HepG2 (cell line): ENCODE results near the gene IL32. TPM values are rescaled to one million over a fixed set of nuclear protein-coding genes. Genes with fewer than 3 reads are reported as not detected.
A peak's percentile ranks its signal among the peaks of the same experiment; 100 is the strongest.

Experiments used
- ATAC-seq: fragments of 200-7000 bp; cut with Tn5 transposase; 3 replicates; pipeline ENCODE4 v1.9.1; 2020; ENCODE audit warnings: mild to moderate bottlenecking, moderate library complexity
- BruUV-seq: library from RNA; stranded (reverse); fragments of 400-500 nt; replicated peaks from 2 replicates; lab custom pipeline; 2021; lab: Mats Ljungman, UMichigan
- CTCF ChIA-PET: fragments of 300-600 bp; formaldehyde crosslinking; extraction: SDS; loops from one replicate; lab custom pipeline; 2021; ENCODE audit warnings: low total read pairs, inconsistent platforms, low intra/inter-chr PET ratio; lab: Yijun Ruan, JAX
- POLR2A ChIA-PET: fragments of 350-600 bp; sonication (Branson Sonifier 250); formaldehyde crosslinking; loops from one replicate; lab custom pipeline; 2020; ENCODE audit warnings: antibody characterized with exemption, inconsistent platforms; lab: Yijun Ruan, JAX
- DNase-seq: peaks from one replicate; pipeline ENCODE4 v3.0.0-alpha.2; 2015; ENCODE audit warnings: low spot score
- FAIRE-seq: peaks from 3 replicates; lab custom pipeline; 2011; peaks lifted over from hg19 to GRCh38; lab: Jason Lieb, UNC
- H2AFZ ChIP-seq: one replicate; pipeline ENCODE4 v1.6.1; 2011; ENCODE audit warnings: low read length, inconsistent platforms
- H3K27ac ChIP-seq: fragments of 300-600 bp; 3 replicates; pipeline ENCODE4 v1.8.0; 2011; ENCODE audit warnings: mixed run types, mild to moderate bottlenecking, mixed read lengths, low read length, inconsistent platforms; ENCODE audit not compliant: insufficient read depth; ENCODE audit errors: extremely low read length
- H3K27me3 ChIP-seq, 2 experiments: fragments of 200-600 bp in 1 of 2; 2 replicates in 1 of 2; 3 replicates in 1 of 2; pipeline versions ENCODE4 v1.6.0 to v1.8.0; 2011; ENCODE audit warnings: low read length in 2 of 2, mild to moderate bottlenecking in 2 of 2, moderate library complexity in 2 of 2, inconsistent platforms in 1 of 2; ENCODE audit not compliant: insufficient read depth in 2 of 2, control insufficient read depth in 1 of 2
- H3K36me3 ChIP-seq, 2 experiments: fragments of 200-600 bp in 1 of 2; replicated peaks in 1 of 2; 2 replicates in 1 of 2; 3 replicates in 1 of 2; pipeline versions ENCODE4 v1.5.1 to v1.8.0; 2011; ENCODE audit warnings: low read length in 2 of 2, inconsistent platforms in 1 of 2; ENCODE audit not compliant: insufficient read depth in 2 of 2, control insufficient read depth in 1 of 2
- H3K4me1 ChIP-seq: 2 replicates; pipeline ENCODE4 v1.5.1; 2012; ENCODE audit warnings: low read length, inconsistent platforms; ENCODE audit not compliant: insufficient read depth
- H3K4me2 ChIP-seq: 2 replicates; pipeline ENCODE4 v1.6.0; 2011; ENCODE audit warnings: low read depth, low read length, inconsistent platforms
- H3K4me3 ChIP-seq, 3 experiments: fragments of 200-600 bp in 1 of 3; sonication (generic), shearing (Covaris generic) in 1 of 3; replicated peaks in 1 of 3; 2 replicates each; pipeline ENCODE4 v1.5.1; 2011 to 2016; ENCODE audit warnings: low read length in 3 of 3, inconsistent platforms in 2 of 3, low read depth in 2 of 3, mild to moderate bottlenecking in 2 of 3, control low read depth in 1 of 3, mixed read lengths in 1 of 3; ENCODE audit not compliant: insufficient read depth in 1 of 3
- H3K79me2 ChIP-seq: one replicate; pipeline ENCODE4 v1.6.1; 2011; ENCODE audit warnings: low read length, inconsistent platforms; ENCODE audit not compliant: insufficient read depth
- H3K9ac ChIP-seq: 2 replicates; pipeline ENCODE4 v1.6.0; 2011; ENCODE audit warnings: mild to moderate bottlenecking, low read depth, low read length, inconsistent platforms; ENCODE audit not compliant: insufficient read depth
- H3K9me3 ChIP-seq: 2 replicates; pipeline ENCODE4 v1.5.1; 2012; ENCODE audit warnings: mild to moderate bottlenecking, low read length
- H4K20me1 ChIP-seq: 2 replicates; pipeline ENCODE4 v1.6.0; 2011; ENCODE audit warnings: inconsistent platforms, mild to moderate bottlenecking, low read length, moderate library complexity; ENCODE audit not compliant: insufficient read depth
- AGO2 ChIP-seq: fragments of 200-400 bp; formaldehyde crosslinking; optimal IDR thresholded peaks from 2 replicates; pipeline ENCODE3; 2017; ENCODE audit warnings: mild to moderate bottlenecking, low read depth, low read length, moderate library complexity
- GPN1 ChIP-seq: sonication (generic); formaldehyde crosslinking; IDR thresholded peaks from 2 replicates; pipeline ENCODE4 v1.5.1; 2020; ENCODE audit warnings: missing genetic modification reagents, borderline replicate concordance
- HIC2 ChIP-seq: sonication (generic); formaldehyde crosslinking; IDR thresholded peaks from 2 replicates; pipeline ENCODE4 v1.9.0; 2022; ENCODE audit warnings: low read depth, missing genetic modification reagents
- KAT2B ChIP-seq: fragments of 150-350 bp; IDR thresholded peaks from 2 replicates; pipeline ENCODE4 v1.6.1; 2014; ENCODE audit warnings: low read depth, low read length, borderline replicate concordance
- NFE2 ChIP-seq: sonication (generic); formaldehyde crosslinking; IDR thresholded peaks from 2 replicates; pipeline ENCODE4 v1.4.0; 2020; ENCODE audit warnings: missing genetic modification reagents
- NFKB2 ChIP-seq: sonication (generic); formaldehyde crosslinking; IDR thresholded peaks from 2 replicates; pipeline ENCODE4 v1.4.0; 2020; ENCODE audit warnings: missing genetic modification reagents, borderline replicate concordance
- NFYC ChIP-seq: IDR thresholded peaks from 2 replicates; pipeline ENCODE4 v1.6.1; 2016; ENCODE audit warnings: missing genetic modification reagents, missing compliant biosample characterization
- NR3C1 ChIP-seq: sonication (generic); formaldehyde crosslinking; IDR thresholded peaks from 2 replicates; pipeline ENCODE4 v1.4.0; 2020; ENCODE audit warnings: missing genetic modification reagents
- RORA ChIP-seq: sonication (generic); formaldehyde crosslinking; IDR thresholded peaks from 2 replicates; pipeline ENCODE4 v1.5.0; 2020; ENCODE audit warnings: mild to moderate bottlenecking, missing genetic modification reagents, moderate library complexity
- ZNF274 ChIP-seq: sonication (generic); formaldehyde crosslinking; IDR thresholded peaks from 2 replicates; pipeline ENCODE4 v1.5.1; 2020; ENCODE audit warnings: mild to moderate bottlenecking, missing genetic modification reagents
- ZNF652 ChIP-seq: IDR thresholded peaks from 2 replicates; pipeline ENCODE4 v1.6.1; 2016; ENCODE audit warnings: low read depth, borderline replicate concordance
- ZNF670 ChIP-seq: sonication (generic); formaldehyde crosslinking; IDR thresholded peaks from 2 replicates; pipeline ENCODE4 v1.8.0; 2022; ENCODE audit warnings: mild to moderate bottlenecking, missing genetic modification reagents, borderline replicate concordance
- ZNF678 ChIP-seq: sonication (generic); formaldehyde crosslinking; IDR thresholded peaks from 2 replicates; pipeline ENCODE4 v1.4.0; 2020; ENCODE audit warnings: mild to moderate bottlenecking, missing genetic modification reagents
- WGBS: methylation state at CpG from one replicate; pipeline ENCODE4 v1.1.6; 2017; ENCODE audit warnings: low lambda C conversion rate; 5-methylcytosine and 5-hydroxymethylcytosine counted together
- in situ Hi-C: cut with HindIII; loops from 2 replicates; pipeline ENCODE4 v1.10.0; 2017; ENCODE audit warnings: low pct_unique_long_range_greater_than_20kb; ENCODE audit not compliant: extremely low pct_ligation_motif_present
- intact Hi-C: fragments of 100-400 bp; cut with micrococcal nuclease; formaldehyde crosslinking; loops from one replicate; pipeline ENCODE4 v1.10.0; 2022; ENCODE audit not compliant: unreplicated experiment
- polyA plus RNA-seq, 8 experiments: library from polyadenylated mRNA; depleted of rRNA in 3 of 8; stranded (reverse) in 7 of 8; unstranded in 1 of 8; fragments of >200 nt; fragmentation: Illumina TruSeq in 4 of 8; extraction: Trizol in 4 of 8; gene quantifications; 2 replicates each; pipeline versions ENCODE4 v1.2.1 to v1.2.3, GENCODE V29; 2011 to 2016; ENCODE audit warnings: low read depth in 4 of 8, missing spikeins in 1 of 8, mixed read lengths in 1 of 8; ENCODE audit not compliant: insufficient read depth in 1 of 8
- total RNA-seq, 5 experiments: library from RNA; depleted of rRNA; stranded (reverse); fragments of >200 nt; fragmentation: Illumina TruSeq; extraction: Trizol; gene quantifications; 2 replicates each; pipeline ENCODE4 v1.2.3, GENCODE V29; 2016; ENCODE audit warnings: low read depth in 1 of 5
- TF ChIP-seq, protein P1 (sequence below): sonication (generic); formaldehyde crosslinking; IDR thresholded peaks from 2 replicates; pipeline ENCODE4 v1.9.0; 2021; ENCODE audit warnings: missing genetic modification reagents, borderline replicate concordance
- TF ChIP-seq, protein P2 (sequence below): IDR thresholded peaks from 2 replicates; pipeline ENCODE4 v1.6.1; 2016; ENCODE audit warnings: control low read depth

IL32 gene
- total and polyA plus RNA-seq, 2 of the 13 experiments (the other 11 are each of a cell fraction or from before 2014, with no cell fraction given), result 115 to 165 TPM

- CTCF ChIA-PET, result no interaction called here
Observed at GRCh38 chr16:3115003-3115402, 49.6 kb downstream of the IL32 start.

DNA sequence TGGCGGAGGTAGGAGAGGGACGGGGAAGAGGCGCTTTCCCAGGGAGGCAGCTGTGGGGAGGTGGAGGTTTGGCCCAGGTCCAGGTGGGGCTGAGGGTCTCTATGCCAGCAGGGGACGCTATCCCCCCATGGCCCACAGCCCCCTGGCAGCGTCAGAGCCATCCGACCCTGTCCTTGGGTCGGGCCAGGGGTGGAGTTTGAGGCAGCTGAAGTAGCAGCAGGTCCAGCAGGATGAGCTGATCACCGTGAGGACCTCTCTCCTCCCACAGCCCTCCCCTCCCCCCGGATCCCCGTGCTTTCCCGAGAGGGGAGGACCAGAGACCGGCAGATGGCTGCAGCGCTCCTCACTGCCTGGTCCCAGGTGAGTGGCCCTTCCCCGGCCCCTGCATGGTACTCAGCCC lies 50.1 kb downstream of the IL32 start:
- no peaks in the 10 kb centered on the region for H3K9me3 ChIP-seq
- DNase-seq (no peak), FAIRE-seq (no peak), ATAC-seq (no peak)
- no peaks in the 10 kb centered on the region for H4K20me1 ChIP-seq
- ChIA-PET CTCF (no interaction called here), POLR2A (interaction anchor here (1.1 kb wide), 1 partner anchor 9 kb away, joined by 3 read pairs; no protein-coding TSS in a partner anchor)
- H3K27me3 ChIP-seq, result no peaks in the 10 kb centered on the region
- intact Hi-C loops (no loop called here), in situ Hi-C loops (no loop called here)
- no peak overlapping the region for H3K27ac ChIP-seq
- H3K9ac ChIP-seq, result no peak overlapping the region
- H3K4me2 ChIP-seq, result no peak overlapping the region
- peaks cover 4 to 9% of the 10 kb centered on the region in 2 experiments; a peak in 4 of 5 replicates for H3K36me3 ChIP-seq
- H3K79me2 ChIP-seq, result peaks cover 11% of the 10 kb centered on the region
- BruUV-seq, result no TSS peak
- H2AFZ ChIP-seq, result no peak overlapping the region
- no peak overlapping the region for H3K4me3 ChIP-seq
- peaks cover 24% of the 10 kb centered on the region for H3K4me1 ChIP-seq
- WGBS, result 100% methylated on average over 1 of the region's 14 CpGs
- TF ChIP-seq GPN1, result no peak
- TF ChIP-seq NFKB2 (CRISPR knock-in tag), result no peak
- no peak for TF ChIP-seq NR3C1
- peak; percentile 51 for TF ChIP-seq AGO2
- no peak for TF ChIP-seq ZNF678 (CRISPR knock-in tag)
- TF ChIP-seq NFYC (CRISPR knock-in tag), result no peak
- TF ChIP-seq, protein P1, sequence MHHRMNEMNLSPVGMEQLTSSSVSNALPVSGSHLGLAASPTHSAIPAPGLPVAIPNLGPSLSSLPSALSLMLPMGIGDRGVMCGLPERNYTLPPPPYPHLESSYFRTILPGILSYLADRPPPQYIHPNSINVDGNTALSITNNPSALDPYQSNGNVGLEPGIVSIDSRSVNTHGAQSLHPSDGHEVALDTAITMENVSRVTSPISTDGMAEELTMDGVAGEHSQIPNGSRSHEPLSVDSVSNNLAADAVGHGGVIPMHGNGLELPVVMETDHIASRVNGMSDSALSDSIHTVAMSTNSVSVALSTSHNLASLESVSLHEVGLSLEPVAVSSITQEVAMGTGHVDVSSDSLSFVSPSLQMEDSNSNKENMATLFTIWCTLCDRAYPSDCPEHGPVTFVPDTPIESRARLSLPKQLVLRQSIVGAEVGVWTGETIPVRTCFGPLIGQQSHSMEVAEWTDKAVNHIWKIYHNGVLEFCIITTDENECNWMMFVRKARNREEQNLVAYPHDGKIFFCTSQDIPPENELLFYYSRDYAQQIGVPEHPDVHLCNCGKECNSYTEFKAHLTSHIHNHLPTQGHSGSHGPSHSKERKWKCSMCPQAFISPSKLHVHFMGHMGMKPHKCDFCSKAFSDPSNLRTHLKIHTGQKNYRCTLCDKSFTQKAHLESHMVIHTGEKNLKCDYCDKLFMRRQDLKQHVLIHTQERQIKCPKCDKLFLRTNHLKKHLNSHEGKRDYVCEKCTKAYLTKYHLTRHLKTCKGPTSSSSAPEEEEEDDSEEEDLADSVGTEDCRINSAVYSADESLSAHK (CRISPR knock-in tag), result no peak
- no peak for TF ChIP-seq HIC2 (CRISPR knock-in tag)

More at GRCh38 chr16:3115003-3115402, 49.6 kb downstream of the IL32 start:
- no peak for FAIRE-seq
- POLR2A ChIA-PET, result interaction anchor here (1.1 kb wide), 1 partner anchor 9 kb away, joined by 3 read pairs; no protein-coding TSS in a partner anchor
- no peak overlapping the region for H3K27ac ChIP-seq
- peaks cover 11% of the 10 kb centered on the region for H3K79me2 ChIP-seq
- WGBS, result 95% methylated on average over 10 of the region's 12 CpGs
- H3K9me3 ChIP-seq, result no peaks in the 10 kb centered on the region
- H3K36me3 ChIP-seq, result peaks cover 4 to 9% of the 10 kb centered on the region in 2 experiments; a peak in 4 of 5 replicates
- H3K4me1 ChIP-seq, result peaks cover 24% of the 10 kb centered on the region
- BruUV-seq, result no TSS peak
- H2AFZ ChIP-seq, result no peak overlapping the region
- no peak overlapping the region for H3K4me3 ChIP-seq
- no peaks in the 10 kb centered on the region for H3K27me3 ChIP-seq
- no peak overlapping the region for H3K4me2 ChIP-seq
- H3K9ac ChIP-seq, result no peak overlapping the region
- intact Hi-C loops, result no loop called here
- TF ChIP-seq KAT2B (no peak), RORA (CRISPR knock-in tag) (no peak), ZNF670 (CRISPR knock-in tag) (no peak), ZNF274 (CRISPR knock-in tag) (no peak), ZNF652 (no peak), NFE2 (CRISPR knock-in tag) (no peak)
- TF ChIP-seq, protein P2, sequence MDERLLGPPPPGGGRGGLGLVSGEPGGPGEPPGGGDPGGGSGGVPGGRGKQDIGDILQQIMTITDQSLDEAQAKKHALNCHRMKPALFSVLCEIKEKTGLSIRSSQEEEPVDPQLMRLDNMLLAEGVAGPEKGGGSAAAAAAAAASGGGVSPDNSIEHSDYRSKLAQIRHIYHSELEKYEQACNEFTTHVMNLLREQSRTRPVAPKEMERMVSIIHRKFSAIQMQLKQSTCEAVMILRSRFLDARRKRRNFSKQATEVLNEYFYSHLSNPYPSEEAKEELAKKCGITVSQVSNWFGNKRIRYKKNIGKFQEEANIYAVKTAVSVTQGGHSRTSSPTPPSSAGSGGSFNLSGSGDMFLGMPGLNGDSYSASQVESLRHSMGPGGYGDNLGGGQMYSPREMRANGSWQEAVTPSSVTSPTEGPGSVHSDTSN, result no peak
- TF ChIP-seq, all 625 proteins: peak for 0
- no peaks in the 10 kb centered on the region for H4K20me1 ChIP-seq
- no peak for ATAC-seq
- no peak for DNase-seq
- in situ Hi-C loops, result no loop called here
